ENCODE measurements around the gene XXYLT1.

Gene XXYLT1

DNA sequence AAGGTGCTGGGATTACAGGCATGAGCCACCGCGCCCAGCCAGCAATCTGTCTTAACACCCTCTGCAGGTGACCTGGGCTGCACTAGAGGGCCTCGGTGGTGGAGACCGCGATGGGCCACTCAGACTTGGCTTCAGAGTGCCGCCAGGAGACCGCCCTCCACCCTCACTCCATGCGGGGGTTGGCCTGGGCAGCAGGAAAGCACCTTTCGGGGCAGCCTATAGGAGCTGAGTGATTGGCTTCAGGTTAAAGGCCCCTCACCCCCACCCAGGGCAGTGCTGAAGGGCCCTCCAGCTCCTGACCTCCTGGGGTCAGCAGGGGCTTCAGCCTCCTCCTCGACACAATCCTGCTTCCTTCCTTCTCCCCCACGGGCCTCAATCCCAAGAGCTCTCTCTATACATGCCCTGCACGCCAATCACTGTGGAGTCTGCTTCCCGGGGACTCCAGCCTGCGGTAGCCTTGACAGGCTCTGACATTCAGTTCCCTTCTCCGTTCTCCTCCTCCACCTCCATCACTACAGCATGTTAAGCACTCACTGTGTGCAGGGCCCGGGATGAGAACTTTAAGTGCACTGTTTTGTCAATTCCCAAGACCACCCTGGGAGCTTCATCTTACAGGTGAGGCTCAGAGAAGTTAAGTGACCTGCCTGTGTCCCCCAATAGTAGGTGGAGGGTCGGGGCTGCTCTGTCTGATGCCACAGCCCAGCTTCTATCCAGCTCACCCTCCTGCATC lies 225.3 kb downstream of the XXYLT1 start:
- Histone ChIP-seq H3K27me3 (peaks cover 0 to 27% of the 10 kb centered on the region in 2 donors), H3K9me3 (no peaks in the 10 kb centered on the region), H3K36me3 (no peaks in the 10 kb centered on the region), H3K4me3 (no peak overlapping the region), H3K27ac (no peak overlapping the region), H3K4me1 (no peaks in the 10 kb centered on the region)
- TF ChIP-seq, protein P1, sequence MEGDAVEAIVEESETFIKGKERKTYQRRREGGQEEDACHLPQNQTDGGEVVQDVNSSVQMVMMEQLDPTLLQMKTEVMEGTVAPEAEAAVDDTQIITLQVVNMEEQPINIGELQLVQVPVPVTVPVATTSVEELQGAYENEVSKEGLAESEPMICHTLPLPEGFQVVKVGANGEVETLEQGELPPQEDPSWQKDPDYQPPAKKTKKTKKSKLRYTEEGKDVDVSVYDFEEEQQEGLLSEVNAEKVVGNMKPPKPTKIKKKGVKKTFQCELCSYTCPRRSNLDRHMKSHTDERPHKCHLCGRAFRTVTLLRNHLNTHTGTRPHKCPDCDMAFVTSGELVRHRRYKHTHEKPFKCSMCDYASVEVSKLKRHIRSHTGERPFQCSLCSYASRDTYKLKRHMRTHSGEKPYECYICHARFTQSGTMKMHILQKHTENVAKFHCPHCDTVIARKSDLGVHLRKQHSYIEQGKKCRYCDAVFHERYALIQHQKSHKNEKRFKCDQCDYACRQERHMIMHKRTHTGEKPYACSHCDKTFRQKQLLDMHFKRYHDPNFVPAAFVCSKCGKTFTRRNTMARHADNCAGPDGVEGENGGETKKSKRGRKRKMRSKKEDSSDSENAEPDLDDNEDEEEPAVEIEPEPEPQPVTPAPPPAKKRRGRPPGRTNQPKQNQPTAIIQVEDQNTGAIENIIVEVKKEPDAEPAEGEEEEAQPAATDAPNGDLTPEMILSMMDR (IDR thresholded peaks at IDR 0.05): no peak
- intact Hi-C loops (cut with DNase I; ENCODE audit: low total_unique reads): no loop called here
- peak in 1 of 2 donors; percentile 42 for DNase-seq

DNA sequence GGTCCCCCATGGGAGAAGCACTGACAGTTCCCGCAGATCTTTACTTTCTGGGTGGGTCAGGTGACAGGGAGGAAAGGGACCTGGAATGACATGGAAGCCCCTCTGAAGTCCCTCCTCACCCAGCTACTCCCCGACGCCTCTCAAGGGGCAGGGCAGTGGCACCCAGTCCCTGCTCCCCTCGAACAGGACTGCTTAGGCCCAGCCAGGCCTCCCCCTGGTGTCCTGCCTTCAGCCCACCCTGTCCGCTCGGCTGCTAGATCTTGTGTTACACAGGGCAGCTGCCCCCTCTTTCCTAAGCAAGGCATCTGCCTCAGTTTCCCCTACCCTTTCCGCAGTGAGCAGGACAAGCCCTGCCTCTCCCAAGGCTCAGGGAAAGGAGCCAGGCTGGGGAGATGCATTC lies 226.5 kb downstream of the XXYLT1 start:
- Histone ChIP-seq H3K4me3 (no peak overlapping the region), H3K36me3 (no peaks in the 10 kb centered on the region), H3K4me1 (no peaks in the 10 kb centered on the region), H3K27me3 (peaks cover 0 to 36% of the 10 kb centered on the region in 2 donors), H3K27ac (no peak overlapping the region), H3K9me3 (no peaks in the 10 kb centered on the region)
- TF ChIP-seq, protein P1 (IDR thresholded peaks at IDR 0.05): no peak
- intact Hi-C loops (cut with DNase I; ENCODE audit: low total_unique reads): no loop called here
- DNase-seq: peak in 1 of 2 donors; percentile 38

DNA sequence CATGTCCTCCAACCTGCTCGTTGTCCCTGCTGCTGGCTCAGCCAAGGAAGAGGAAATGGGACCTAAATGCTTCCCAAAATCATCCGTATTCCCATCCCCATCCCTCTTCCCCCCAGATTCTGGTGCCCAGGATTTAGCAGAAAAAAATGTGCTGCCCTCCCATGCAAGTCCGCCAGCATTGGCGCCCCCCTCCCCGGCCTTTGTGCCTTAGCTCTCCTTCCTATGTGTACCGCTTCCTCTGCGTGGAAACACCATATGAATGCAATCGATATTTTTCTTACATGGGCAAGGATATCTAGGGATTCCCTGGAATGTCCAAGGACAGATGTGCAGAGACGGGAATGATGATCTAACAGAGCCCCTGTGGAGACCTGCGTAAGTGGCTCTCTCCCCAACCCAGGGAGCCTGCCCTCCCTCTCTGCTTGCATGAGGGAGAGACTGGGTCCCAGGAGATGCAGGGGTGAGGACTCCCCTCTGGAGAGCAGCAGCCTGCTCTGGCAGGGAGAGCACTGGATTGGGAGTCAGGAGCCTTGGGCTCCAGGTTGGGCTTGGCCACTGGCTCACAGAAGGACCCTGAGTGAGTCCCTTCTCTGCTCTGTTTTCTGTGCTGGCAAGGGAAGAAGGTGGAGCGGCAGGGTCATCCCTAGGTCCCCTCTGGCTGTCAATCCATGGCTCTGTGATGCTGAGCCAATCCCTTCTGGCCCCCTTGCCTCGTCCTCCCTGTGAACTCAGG lies 227.2 kb downstream of the XXYLT1 start:
- TF ChIP-seq, protein P1 (IDR thresholded peaks at IDR 0.05): no peak
- no peak overlapping the region for H3K4me3 ChIP-seq
- intact Hi-C loops (cut with DNase I; ENCODE audit: low total_unique reads): no loop called here
- no peaks in the 10 kb centered on the region for H3K36me3 ChIP-seq
- no peaks in the 10 kb centered on the region for H3K4me1 ChIP-seq
- H3K9me3 ChIP-seq: no peaks in the 10 kb centered on the region
- DNase-seq: peak in 1 of 2 donors; percentile 39
- peaks cover 0 to 38% of the 10 kb centered on the region in 2 donors for H3K27me3 ChIP-seq
- no peak overlapping the region for H3K27ac ChIP-seq

DNA sequence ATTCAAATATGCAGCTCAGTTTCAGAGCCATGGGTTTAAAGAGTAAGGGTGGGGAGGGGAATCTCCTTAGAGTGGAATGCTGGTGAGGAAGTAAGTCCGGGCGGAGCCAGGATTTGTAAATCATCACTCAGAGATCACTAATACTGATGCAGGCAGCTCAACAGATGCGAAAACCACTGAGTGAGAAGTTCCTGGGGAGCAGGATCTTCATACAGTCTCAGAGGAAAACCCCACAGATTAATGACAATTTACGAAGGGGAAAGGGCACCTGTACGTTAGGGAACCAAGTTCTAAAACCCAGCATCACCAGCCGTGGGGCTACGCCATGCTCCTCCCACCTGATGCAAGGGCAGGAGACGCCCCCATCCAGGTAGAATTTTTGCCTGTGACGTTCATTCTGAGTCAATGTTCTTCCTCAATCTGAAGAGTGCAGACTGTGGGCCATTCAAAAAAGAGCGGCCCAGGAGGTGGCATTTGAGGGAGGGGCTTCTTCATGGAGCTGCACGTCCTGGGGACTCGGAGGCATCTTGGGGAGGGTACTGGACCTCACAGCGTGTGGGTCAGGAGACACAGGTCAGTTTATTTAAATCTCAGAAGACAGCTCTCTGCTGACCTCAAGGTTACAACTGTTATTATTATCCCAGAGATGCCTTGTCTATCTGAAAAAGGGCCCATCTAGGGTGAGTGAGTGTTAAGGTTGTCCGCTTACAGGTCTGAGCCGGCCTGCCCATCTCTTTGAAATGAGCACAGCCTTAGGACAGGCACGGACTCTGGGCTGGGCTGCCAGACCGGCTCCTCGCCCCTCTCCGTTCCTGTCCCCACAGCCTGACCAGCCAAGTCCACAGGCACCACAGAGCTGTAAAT lies 228.0 kb downstream of the XXYLT1 start:
- H3K27me3 ChIP-seq: peaks cover 0 to 38% of the 10 kb centered on the region in 2 donors
- TF ChIP-seq, protein P1 (IDR thresholded peaks at IDR 0.05): no peak
- H3K9me3 ChIP-seq: no peaks in the 10 kb centered on the region
- H3K4me3 ChIP-seq: no peak overlapping the region
- no peak overlapping the region for H3K27ac ChIP-seq
- H3K36me3 ChIP-seq: no peaks in the 10 kb centered on the region
- intact Hi-C loops (cut with DNase I; ENCODE audit: low total_unique reads): no loop called here
- H3K4me1 ChIP-seq: no peaks in the 10 kb centered on the region
- peak in 1 of 2 donors; percentile 33 for DNase-seq

DNA sequence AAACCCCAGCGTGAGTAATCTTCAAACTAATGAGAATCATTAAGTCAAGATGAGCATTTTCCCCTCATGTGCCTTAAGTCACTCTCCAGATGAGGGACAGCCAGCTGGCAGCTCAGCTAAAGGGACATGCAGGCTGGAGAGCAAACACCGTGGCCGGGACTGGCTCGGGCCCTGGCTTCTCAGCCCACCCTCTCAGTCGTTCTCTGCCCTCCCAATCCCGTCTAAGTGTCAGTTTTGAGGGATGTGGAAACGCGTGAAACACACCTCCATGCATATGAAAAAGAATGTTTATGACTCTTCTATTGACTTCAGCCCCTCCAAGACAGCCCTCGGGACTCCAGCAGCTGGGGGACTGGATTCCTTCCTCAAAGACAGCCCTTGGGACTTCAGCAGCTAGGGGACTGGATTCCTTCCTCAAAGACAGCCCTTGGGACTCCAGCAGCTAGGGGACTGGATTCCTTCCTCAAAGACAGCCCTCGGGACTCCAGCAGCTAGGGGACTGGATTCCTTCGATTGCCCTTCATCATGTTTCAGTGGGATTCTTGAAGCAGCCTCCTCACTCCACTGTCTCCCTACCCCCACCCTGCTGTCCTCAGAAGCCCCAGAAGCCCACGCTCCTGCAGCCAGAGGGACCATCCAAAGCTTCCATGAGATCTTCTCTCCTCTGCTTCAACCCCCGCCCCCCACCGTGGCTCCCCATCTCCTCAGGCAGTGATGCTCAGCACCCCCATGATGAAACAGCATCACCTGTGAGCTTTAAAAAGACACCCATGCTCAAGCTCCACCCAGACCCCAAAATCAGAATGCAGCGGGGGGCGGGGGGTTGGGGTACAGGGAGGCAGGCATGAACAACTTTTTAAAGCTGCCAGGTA lies 228.9 kb downstream of the XXYLT1 start:
- no peak overlapping the region for H3K4me3 ChIP-seq
- DNase-seq: peak in 1 of 2 donors; percentile 39
- H3K9me3 ChIP-seq: peaks cover 0 to under 1% (median 0%) of the 10 kb centered on the region in 3 donors
- H3K27me3 ChIP-seq: peaks cover 0 to 38% of the 10 kb centered on the region in 2 donors
- no peak overlapping the region for H3K27ac ChIP-seq
- no peaks in the 10 kb centered on the region for H3K4me1 ChIP-seq
- intact Hi-C loops (cut with DNase I; ENCODE audit: low total_unique reads): no loop called here
- TF ChIP-seq, protein P1 (IDR thresholded peaks at IDR 0.05): no peak
- no peaks in the 10 kb centered on the region for H3K36me3 ChIP-seq

All from tibial artery (tissue), 4 donors.